Mesendoderm (in vitro differentiated cells): ENCODE data around the gene ZNF320.
"Not testable (repeated sequence)": the region's sequence is repeated elsewhere in the genome, so short reads cannot be mapped to it uniquely, and the experiment has no call there.

ENCODE experiments used
- DNase-seq: peaks from one replicate; pipeline ENCODE4 v3.0.0; 2013
- H2AK5ac ChIP-seq: 2 replicates; pipeline ENCODE4 v1.6.1; 2013; ENCODE audit warnings: low read length, inconsistent platforms
- H2BK120ac ChIP-seq: 2 replicates; pipeline ENCODE4 v1.6.1; 2013; ENCODE audit warnings: low read depth, mild to moderate bottlenecking, low read length, moderate library complexity, mixed read lengths
- H2BK15ac ChIP-seq: replicated peaks from 2 replicates; pipeline ENCODE4 v1.6.1; 2013; ENCODE audit warnings: low read depth, mild to moderate bottlenecking, moderate library complexity
- H2BK5ac ChIP-seq: 2 replicates; pipeline ENCODE4 v1.6.1; 2013; ENCODE audit warnings: low read length, inconsistent platforms
- H3K18ac ChIP-seq: 2 replicates; pipeline ENCODE4 v1.6.1; 2013; ENCODE audit warnings: mild to moderate bottlenecking, low read length, mixed read lengths
- H3K23ac ChIP-seq: one replicate; pipeline ENCODE4 v1.6.1; 2013; ENCODE audit warnings: low read length
- H3K27ac ChIP-seq: 2 replicates; pipeline ENCODE4 v1.5.1; 2013; ENCODE audit warnings: low read depth, mild to moderate bottlenecking, inconsistent platforms, low read length, moderate library complexity
- H3K27me3 ChIP-seq: 2 replicates; pipeline ENCODE4 v1.6.1; 2013; ENCODE audit warnings: low read length, control low read depth, mild to moderate bottlenecking, inconsistent platforms; ENCODE audit not compliant: insufficient read depth, poor library complexity
- H3K36me3 ChIP-seq: 2 replicates; pipeline ENCODE4 v1.6.1; 2013; ENCODE audit warnings: low read length, inconsistent platforms; ENCODE audit not compliant: control insufficient read depth, insufficient read depth
- H3K4ac ChIP-seq: one replicate; pipeline ENCODE4 v1.6.1; 2013; ENCODE audit warnings: low read depth, mild to moderate bottlenecking, low read length, moderate library complexity
- H3K4me1 ChIP-seq: 2 replicates; pipeline ENCODE4 v1.6.1; 2013; ENCODE audit warnings: low read depth, low read length, inconsistent platforms; ENCODE audit not compliant: control insufficient read depth
- H3K4me2 ChIP-seq: 2 replicates; pipeline ENCODE4 v1.6.1; 2013; ENCODE audit warnings: low read length
- H3K4me3 ChIP-seq: 2 replicates; pipeline ENCODE4 v1.5.1; 2013; ENCODE audit warnings: mild to moderate bottlenecking, low read length
- H3K56ac ChIP-seq: one replicate; pipeline ENCODE4 v1.6.1; 2013; ENCODE audit warnings: low read length
- H3K79me1 ChIP-seq: 2 replicates; pipeline ENCODE4 v1.6.1; 2013; ENCODE audit warnings: low read length, inconsistent platforms
- H3K79me2 ChIP-seq: 2 replicates; pipeline ENCODE4 v1.6.1; 2013; ENCODE audit warnings: mild to moderate bottlenecking, low read length; ENCODE audit not compliant: control insufficient read depth, insufficient read depth
- H3K9ac ChIP-seq: 2 replicates; pipeline ENCODE4 v1.6.1; 2013; ENCODE audit warnings: low read length, inconsistent platforms
- H4K5ac ChIP-seq: one replicate; pipeline ENCODE4 v1.6.1; 2013; ENCODE audit warnings: low read length
- H4K8ac ChIP-seq: one replicate; pipeline ENCODE4 v1.6.1; 2013; ENCODE audit warnings: low read depth, mild to moderate bottlenecking, control low read depth, low read length, moderate library complexity
- WGBS: extraction: QIAGEN DNeasy Blood & Tissue Kit; methylation state at CpG from one replicate; pipeline ENCODE4 v1.1.7; 2013; ENCODE audit warnings: low lambda C conversion rate, missing lambda C conversion rate; ENCODE audit not compliant: insufficient coverage; ENCODE audit errors: extremely low coverage; 5-methylcytosine and 5-hydroxymethylcytosine counted together

ZNF320 gene

DNA sequence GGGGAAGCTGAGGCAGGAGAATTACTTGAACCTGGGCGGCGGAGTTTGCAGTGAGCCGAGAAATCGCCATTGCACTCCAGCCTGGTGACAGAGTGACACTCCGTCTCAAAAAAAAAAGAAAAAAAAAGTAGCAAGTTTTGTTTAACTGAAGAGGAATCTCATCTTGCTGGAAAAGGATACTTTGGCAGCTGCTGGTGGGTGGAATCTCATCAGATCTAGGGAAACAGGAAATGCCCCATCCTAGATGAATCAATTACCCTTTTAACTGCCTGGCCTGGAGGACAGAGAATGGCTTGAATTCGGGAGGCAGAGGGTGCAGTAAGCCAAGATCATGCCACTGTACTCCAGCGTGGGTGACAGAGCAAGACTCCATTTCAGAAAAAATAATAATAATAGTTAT is 8.4 kb downstream of the ZNF320 start:
- Histone ChIP-seq H3K56ac (no peak overlapping the region), H2BK120ac (no peak overlapping the region), H2BK15ac (no peak overlapping the region), H3K27ac (no peak overlapping the region), H2AK5ac (no peak overlapping the region), H3K9ac (no peak overlapping the region), H3K79me1 (peaks cover 4% of the 10 kb centered on the region), H4K8ac (no peak overlapping the region), H2BK5ac (no peak overlapping the region), H3K4me1 (no peaks in the 10 kb centered on the region), H3K36me3 (peaks cover 8% of the 10 kb centered on the region), H3K4me2 (no peak overlapping the region), H4K5ac (no peak overlapping the region), H3K79me2 (peaks cover 7% of the 10 kb centered on the region), H3K4ac (no peak overlapping the region), H3K4me3 (no peak overlapping the region), H3K23ac (no peak overlapping the region), H3K18ac (no peak overlapping the region), H3K27me3 (no peaks in the 10 kb centered on the region)
- WGBS = no CpG with 5 or more reads among the region's 7 CpGs
- DNase-seq = peak; percentile 34

DNA sequence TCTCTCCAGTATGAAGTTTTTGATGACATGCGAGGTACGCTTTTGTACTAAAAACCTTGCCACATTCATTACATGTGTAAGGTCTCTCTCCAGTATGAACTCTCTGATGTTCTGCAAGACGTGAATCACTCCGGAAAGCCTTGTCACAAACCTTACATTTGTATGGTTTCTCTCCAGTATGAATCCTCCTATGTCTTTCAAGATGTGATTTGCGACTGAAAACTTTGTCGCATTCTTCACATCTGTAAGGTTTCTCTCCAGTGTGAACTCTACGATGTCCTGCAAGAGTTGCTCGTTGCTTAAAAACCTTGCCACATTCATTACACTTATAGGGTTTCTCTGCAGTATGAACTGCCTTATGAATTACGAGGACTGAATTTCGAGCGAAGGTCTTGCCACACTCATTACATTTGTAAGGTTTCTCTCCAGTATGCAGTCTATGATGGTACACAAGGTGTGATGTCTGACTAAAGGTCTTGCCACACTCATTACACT is 16.5 kb downstream of the ZNF320 start:
- no peak overlapping the region for H3K18ac ChIP-seq
- WGBS = no CpG with 5 or more reads among the region's 11 CpGs
- no peak overlapping the region for H2AK5ac ChIP-seq
- no peak overlapping the region for H3K56ac ChIP-seq
- DNase-seq = no peak
- no peak overlapping the region for H2BK120ac ChIP-seq
- H3K79me1 ChIP-seq = peaks cover 2% of the 10 kb centered on the region
- H3K4me1 ChIP-seq = no peaks in the 10 kb centered on the region
- no peak overlapping the region for H4K5ac ChIP-seq
- H3K4ac ChIP-seq = no peak overlapping the region
- no peak overlapping the region for H3K27ac ChIP-seq
- H4K8ac ChIP-seq = no peak overlapping the region
- no peak overlapping the region for H3K9ac ChIP-seq
- no peak overlapping the region for H2BK5ac ChIP-seq
- no peak overlapping the region for H2BK15ac ChIP-seq
- no peak overlapping the region for H3K4me2 ChIP-seq
- H3K27me3 ChIP-seq = no peaks in the 10 kb centered on the region
- H3K36me3 ChIP-seq = peaks cover 24% of the 10 kb centered on the region
- H3K79me2 ChIP-seq = no peaks in the 10 kb centered on the region
- H3K23ac ChIP-seq = no peak overlapping the region
- peak overlapping the region; percentile 19 for H3K4me3 ChIP-seq

DNA sequence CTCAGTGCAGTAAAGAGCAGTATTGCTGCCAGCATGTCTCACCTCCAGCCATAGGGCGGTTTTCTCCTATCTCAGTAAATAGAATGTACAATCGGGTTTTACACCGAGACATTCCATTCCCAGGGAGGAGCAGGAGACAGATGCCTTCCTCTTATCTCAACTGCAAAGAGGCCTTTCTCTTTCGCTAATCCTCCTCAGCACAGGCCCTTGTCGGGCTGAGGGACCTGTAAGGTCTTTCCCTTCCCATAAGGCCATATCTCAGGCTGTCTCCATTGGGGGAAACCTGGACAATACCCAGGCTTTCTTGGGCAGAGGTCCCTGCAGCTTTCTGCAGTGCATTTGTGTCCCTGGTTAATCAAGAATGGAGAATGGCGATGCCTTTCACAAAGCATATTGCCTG is 24.4 kb downstream of the ZNF320 start:
- H3K18ac ChIP-seq, H2BK15ac ChIP-seq, H3K56ac ChIP-seq, H2BK120ac ChIP-seq, H3K27ac ChIP-seq, H2AK5ac ChIP-seq, H3K36me3 ChIP-seq, H3K79me2 ChIP-seq, H3K27me3 ChIP-seq, H3K4me3 ChIP-seq, H3K9ac ChIP-seq, H2BK5ac ChIP-seq, H4K5ac ChIP-seq, H4K8ac ChIP-seq, H3K79me1 ChIP-seq, H3K4me2 ChIP-seq, H3K4ac ChIP-seq, H3K23ac ChIP-seq, H3K4me1 ChIP-seq: not testable (repeated sequence)
- WGBS = no CpG with 5 or more reads among the region's 6 CpGs
- DNase-seq = peak; percentile 77

DNA sequence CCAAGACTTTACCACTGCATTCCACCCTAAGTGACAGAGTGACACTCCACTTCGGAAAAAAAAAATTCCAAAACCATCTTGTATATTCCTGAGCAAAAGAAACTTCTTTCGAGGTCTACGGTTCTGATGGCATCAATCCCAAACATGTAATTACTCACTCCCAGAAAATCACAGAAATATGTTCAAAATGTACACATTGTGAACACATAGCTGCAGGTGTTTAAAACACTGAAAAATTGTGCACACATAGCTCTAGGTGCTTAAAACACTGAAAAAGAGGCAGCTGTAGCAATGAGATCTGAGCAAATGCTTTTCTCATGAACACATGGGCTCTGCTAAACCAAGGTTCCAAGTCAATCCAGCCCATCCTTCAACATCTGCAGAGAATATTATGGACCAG is 26.0 kb downstream of the ZNF320 start:
- Histone ChIP-seq H3K79me1 (no peaks in the 10 kb centered on the region), H2BK15ac (no peak overlapping the region), H3K23ac (no peak overlapping the region), H3K4me3 (no peak overlapping the region), H3K36me3 (no peaks in the 10 kb centered on the region), H3K18ac (no peak overlapping the region), H3K27me3 (no peaks in the 10 kb centered on the region), H3K56ac (no peak overlapping the region), H2AK5ac (no peak overlapping the region), H4K8ac (no peak overlapping the region), H3K27ac (no peak overlapping the region), H2BK120ac (no peak overlapping the region), H3K4ac (no peak overlapping the region), H4K5ac (no peak overlapping the region), H3K4me2 (no peak overlapping the region), H3K79me2 (no peaks in the 10 kb centered on the region), H3K9ac (no peak overlapping the region), H2BK5ac (no peak overlapping the region), H3K4me1 (no peaks in the 10 kb centered on the region)
- no CpG with 5 or more reads among the region's 3 CpGs for WGBS
- no peak for DNase-seq

DNA sequence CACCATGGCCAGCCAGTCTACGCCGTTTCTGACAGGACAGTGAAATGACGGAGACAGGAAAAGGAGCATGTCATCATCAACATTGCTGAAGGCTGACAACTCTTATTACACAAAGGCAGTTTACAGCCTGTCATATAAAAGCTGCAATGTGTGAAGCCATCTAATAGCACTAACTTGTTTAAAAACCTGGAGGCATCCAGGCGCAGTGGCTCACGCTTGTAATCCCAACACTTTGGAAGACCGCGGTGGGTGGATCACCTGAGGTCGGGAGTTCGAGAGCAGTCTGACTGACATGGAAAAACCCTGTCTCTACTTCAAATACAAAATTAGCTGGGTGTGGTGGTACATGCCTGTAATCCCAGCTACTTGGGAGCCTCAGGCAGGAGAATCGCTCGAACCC is 29.4 kb downstream of the ZNF320 start:
- not testable (repeated sequence) for H2AK5ac ChIP-seq, H4K5ac ChIP-seq, H3K23ac ChIP-seq, H4K8ac ChIP-seq, H3K27ac ChIP-seq, H3K4ac ChIP-seq, H3K36me3 ChIP-seq, H3K9ac ChIP-seq, H3K79me1 ChIP-seq, DNase-seq, H2BK5ac ChIP-seq, H3K18ac ChIP-seq, H2BK120ac ChIP-seq, H3K56ac ChIP-seq, H3K4me2 ChIP-seq, H2BK15ac ChIP-seq, H3K27me3 ChIP-seq, H3K4me3 ChIP-seq, H3K4me1 ChIP-seq, H3K79me2 ChIP-seq
- WGBS = no CpG with 5 or more reads among the region's 11 CpGs

DNA sequence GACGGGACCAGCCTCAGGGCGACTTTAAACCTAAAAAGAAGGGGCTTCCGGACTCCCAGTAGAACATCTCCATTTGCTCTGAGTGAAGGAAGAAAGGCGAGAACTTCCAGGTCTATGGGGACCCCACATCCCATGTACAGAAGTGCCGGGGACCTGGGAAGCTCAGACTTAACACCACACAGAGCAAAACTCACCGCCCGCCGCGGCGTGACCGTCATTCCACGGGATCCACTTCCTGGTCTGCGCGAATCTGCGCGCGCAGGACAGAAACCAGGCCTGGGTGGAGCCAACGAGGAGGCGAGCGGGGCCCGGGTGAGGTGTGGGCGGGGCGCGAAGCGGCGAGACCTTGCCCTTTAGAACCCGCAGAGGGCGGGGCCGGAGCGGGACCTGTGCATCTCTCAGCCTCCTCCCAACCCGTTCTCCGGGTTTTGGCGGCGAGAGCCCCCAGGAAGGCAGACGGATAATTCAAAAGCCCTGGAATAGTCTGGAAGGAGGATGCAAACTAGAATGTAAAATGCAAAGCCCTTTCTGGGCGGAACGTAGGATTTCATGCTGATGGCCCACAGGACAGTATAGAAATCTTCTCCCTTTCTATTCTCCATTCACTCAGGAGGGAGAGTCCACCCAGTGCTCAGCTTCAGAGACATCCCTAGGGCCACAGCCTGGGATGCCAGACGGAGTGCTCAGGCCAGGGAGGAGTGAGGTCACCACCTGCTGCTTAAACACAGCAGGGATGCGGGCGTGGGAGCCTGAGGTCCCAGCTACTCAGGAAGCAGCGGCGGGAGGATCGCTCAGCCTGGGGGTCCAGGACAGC is 39.9 kb downstream of the ZNF320 start, which contains the start of gene ZNF468:
ZNF468 (minus strand) TSS at position 242 of the 814 bp plus-strand sequence. CDS start 3,347 bp downstream, outside the sequence.
- not testable (repeated sequence) for H3K4me1 ChIP-seq, H3K36me3 ChIP-seq, H2AK5ac ChIP-seq, H4K8ac ChIP-seq, H2BK15ac ChIP-seq, H2BK5ac ChIP-seq, H3K23ac ChIP-seq, H2BK120ac ChIP-seq, H3K27me3 ChIP-seq, H3K79me1 ChIP-seq, H4K5ac ChIP-seq, H3K4ac ChIP-seq, H3K79me2 ChIP-seq, H3K27ac ChIP-seq
- Histone ChIP-seq H3K56ac (peak within 1 kb of the TSS; percentile 80), H3K4me3 (peak within 1 kb of the TSS; percentile 72), H3K4me2 (peak within 1 kb of the TSS; percentile 62), H3K18ac (peak within 1 kb of the TSS; percentile 79), H3K9ac (peak within 1 kb of the TSS; percentile 79)
- peak; percentile 86 for DNase-seq
- WGBS = no CpG with 5 or more reads among the region's 43 CpGs
